ENCODE results near the gene MIA3. TPM values are rescaled to one million over a fixed set of nuclear protein-coding genes. Genes with fewer than 3 reads are reported as not detected.
A peak's percentile ranks its signal among the peaks of the same experiment; 100 is the strongest.

The MIA3 gene
- total and polyA plus RNA-seq, 9 of the 15 experiments (the other 6 are each of a cell fraction or from before 2014, with no cell fraction given): 21.6 to 89.4 (median 40.8) TPM

DNA sequence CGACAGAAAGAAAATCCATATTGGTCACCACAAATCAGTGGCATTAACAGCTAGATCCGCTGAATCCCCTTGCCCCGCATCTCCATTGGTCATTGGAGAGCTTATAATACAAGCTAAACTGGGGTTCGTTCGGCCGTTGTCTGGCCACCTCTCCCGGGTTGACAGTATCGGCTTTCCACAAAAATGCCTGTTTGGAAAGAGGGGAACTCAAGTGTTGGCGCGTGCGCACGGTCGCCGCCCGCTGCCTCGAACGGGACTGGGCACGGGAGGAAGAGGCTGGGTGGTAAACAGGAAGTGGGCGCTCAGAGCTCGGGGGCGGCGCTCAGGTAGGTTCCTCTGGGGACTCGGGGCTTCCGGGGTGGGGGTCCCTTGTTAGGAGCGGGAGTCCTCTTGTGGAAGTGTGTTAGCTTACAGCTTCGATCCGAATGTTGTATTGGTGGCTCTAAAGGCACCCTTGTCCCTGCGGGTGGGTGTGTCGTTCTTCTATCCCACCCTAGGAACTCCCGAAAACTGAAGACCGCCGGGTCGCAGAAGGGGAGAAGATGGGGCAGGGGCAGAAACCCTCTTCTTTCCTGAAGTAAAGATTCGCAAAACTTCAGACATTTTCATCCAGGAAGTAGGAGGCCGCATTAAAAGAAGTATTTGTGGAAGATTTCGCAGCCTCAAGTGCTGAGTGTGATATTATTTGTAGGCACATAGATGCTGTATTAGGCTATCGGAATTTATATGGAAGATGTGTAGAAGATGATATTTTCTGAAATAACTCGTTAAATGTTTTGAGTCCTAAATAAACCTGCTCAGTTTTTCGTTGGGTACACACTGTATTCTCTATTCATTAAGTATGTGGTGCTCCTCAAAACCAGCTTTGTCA, 95.4 kb downstream of the MIA3 start (continued):
- TF ChIP-seq CC2D1A (IDR thresholded peaks at IDR 0.05) (no peak), JUND (IDR thresholded peaks at IDR 0.05; ENCODE audit: borderline replicate concordance, low read depth, low read length) (peak; percentile 68), JUND (tag; IDR thresholded peaks at IDR 0.05; ENCODE audit: borderline replicate concordance, low read depth, low read length) (no peak; the same call in 2 of the 3 replicates), AFF1 (IDR thresholded peaks at IDR 0.05; ENCODE audit: low read depth in 1 of 2, partially characterized antibody in 2 of 2) (no peak), CBFA2T3 (IDR thresholded peaks at IDR 0.05) (no peak), HNRNPL (IDR thresholded peaks at IDR 0.05; ENCODE audit: low read depth, low read length) (peak; percentile 49; the same call in 1 of the 2 replicates), ZNF224 (CRISPR knock-in tag; IDR thresholded peaks at IDR 0.05) (no peak), CUX1 (CRISPR knock-in tag; IDR thresholded peaks at IDR 0.05) (no peak)
- TF ChIP-seq, protein P1, sequence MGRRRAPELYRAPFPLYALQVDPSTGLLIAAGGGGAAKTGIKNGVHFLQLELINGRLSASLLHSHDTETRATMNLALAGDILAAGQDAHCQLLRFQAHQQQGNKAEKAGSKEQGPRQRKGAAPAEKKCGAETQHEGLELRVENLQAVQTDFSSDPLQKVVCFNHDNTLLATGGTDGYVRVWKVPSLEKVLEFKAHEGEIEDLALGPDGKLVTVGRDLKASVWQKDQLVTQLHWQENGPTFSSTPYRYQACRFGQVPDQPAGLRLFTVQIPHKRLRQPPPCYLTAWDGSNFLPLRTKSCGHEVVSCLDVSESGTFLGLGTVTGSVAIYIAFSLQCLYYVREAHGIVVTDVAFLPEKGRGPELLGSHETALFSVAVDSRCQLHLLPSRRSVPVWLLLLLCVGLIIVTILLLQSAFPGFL (CRISPR knock-in tag; IDR thresholded peaks at IDR 0.05): no peak
- TF ChIP-seq, protein P2, sequence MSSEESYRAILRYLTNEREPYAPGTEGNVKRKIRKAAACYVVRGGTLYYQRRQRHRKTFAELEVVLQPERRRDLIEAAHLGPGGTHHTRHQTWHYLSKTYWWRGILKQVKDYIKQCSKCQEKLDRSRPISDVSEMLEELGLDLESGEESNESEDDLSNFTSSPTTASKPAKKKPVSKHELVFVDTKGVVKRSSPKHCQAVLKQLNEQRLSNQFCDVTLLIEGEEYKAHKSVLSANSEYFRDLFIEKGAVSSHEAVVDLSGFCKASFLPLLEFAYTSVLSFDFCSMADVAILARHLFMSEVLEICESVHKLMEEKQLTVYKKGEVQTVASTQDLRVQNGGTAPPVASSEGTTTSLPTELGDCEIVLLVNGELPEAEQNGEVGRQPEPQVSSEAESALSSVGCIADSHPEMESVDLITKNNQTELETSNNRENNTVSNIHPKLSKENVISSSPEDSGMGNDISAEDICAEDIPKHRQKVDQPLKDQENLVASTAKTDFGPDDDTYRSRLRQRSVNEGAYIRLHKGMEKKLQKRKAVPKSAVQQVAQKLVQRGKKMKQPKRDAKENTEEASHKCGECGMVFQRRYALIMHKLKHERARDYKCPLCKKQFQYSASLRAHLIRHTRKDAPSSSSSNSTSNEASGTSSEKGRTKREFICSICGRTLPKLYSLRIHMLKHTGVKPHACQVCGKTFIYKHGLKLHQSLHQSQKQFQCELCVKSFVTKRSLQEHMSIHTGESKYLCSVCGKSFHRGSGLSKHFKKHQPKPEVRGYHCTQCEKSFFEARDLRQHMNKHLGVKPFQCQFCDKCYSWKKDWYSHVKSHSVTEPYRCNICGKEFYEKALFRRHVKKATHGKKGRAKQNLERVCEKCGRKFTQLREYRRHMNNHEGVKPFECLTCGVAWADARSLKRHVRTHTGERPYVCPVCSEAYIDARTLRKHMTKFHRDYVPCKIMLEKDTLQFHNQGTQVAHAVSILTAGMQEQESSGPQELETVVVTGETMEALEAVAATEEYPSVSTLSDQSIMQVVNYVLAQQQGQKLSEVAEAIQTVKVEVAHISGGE (CRISPR knock-in tag; IDR thresholded peaks at IDR 0.05): peak in 1 of 3 experiments; percentile 67; a peak in 1 of 6 replicates
